GM12878 (cell line): ENCODE data around the gene ERFL. TPM values are rescaled to one million over a fixed set of nuclear protein-coding genes. Genes with fewer than 3 reads are reported as not detected.

Source experiments
- ATAC-seq: fragments of 200-7000 bp; cut with Tn5 transposase; 3 replicates; pipeline ENCODE4 v1.9.1; 2020; ENCODE audit warnings: mild to moderate bottlenecking, moderate library complexity
- BruUV-seq: library from RNA; stranded (reverse); fragments of 400-500 nt; replicated peaks from 2 replicates; lab custom pipeline; 2021; lab: Mats Ljungman, UMichigan
- CTCF ChIA-PET: fragments of 300-600 bp; sonication (Branson Sonifier 250); formaldehyde crosslinking; extraction: SDS; loops from one replicate; lab custom pipeline; 2021; ENCODE audit warnings: inconsistent platforms; lab: Yijun Ruan, JAX
- POLR2A ChIA-PET: fragments of 350-600 bp; formaldehyde crosslinking; extraction: SDS; loops from one replicate; lab custom pipeline; 2021; ENCODE audit warnings: inconsistent platforms; lab: Charles Lee
- RAD21 ChIA-PET: fragments of 300-600 bp; sonication (Branson Sonifier 250); formaldehyde crosslinking; loops from one replicate; lab custom pipeline; 2023; ENCODE audit warnings: antibody characterized with exemption; ENCODE audit not compliant: unreplicated experiment; lab: Charles Lee
- SMC1A ChIA-PET: fragments of 300-600 bp; sonication (Branson Sonifier 250); formaldehyde crosslinking; loops from one replicate; lab custom pipeline; 2023; ENCODE audit not compliant: unreplicated experiment, uncharacterized antibody; lab: Charles Lee
- DNase-seq: peaks from one replicate; pipeline ENCODE4 v3.0.0-alpha.2; 2011; ENCODE audit warnings: low read depth, low spot score
- FAIRE-seq: peaks from 3 replicates; lab custom pipeline; 2011; peaks lifted over from hg19 to GRCh38; lab: Jason Lieb, UNC
- H2AFZ ChIP-seq: 2 replicates; pipeline ENCODE4 v1.6.0; 2011; ENCODE audit warnings: low read depth, low read length, control low read depth; ENCODE audit not compliant: control insufficient read depth
- H3K27ac ChIP-seq: 2 replicates; pipeline ENCODE4 v1.5.1; 2011; ENCODE audit warnings: control low read depth; ENCODE audit not compliant: control insufficient read depth, insufficient read depth
- H3K27me3 ChIP-seq, 2 experiments: replicated peaks in 1 of 2; 2 replicates each; pipeline versions ENCODE4 v1.6.0 to v1.6.1; 2011; ENCODE audit warnings: low read length in 1 of 2; ENCODE audit not compliant: control insufficient read depth in 2 of 2, insufficient read depth in 2 of 2
- H3K36me3 ChIP-seq, 2 experiments: 2 replicates each; pipeline ENCODE4 v1.5.1; 2011; ENCODE audit warnings: low read length in 1 of 2; ENCODE audit not compliant: control insufficient read depth in 2 of 2, insufficient read depth in 2 of 2
- H3K4me1 ChIP-seq: 2 replicates; pipeline ENCODE4 v1.6.1; 2011; ENCODE audit warnings: mild to moderate bottlenecking, low read length, moderate library complexity, mixed read lengths; ENCODE audit not compliant: control insufficient read depth, insufficient read depth
- H3K4me2 ChIP-seq: 2 replicates; pipeline ENCODE4 v1.6.0; 2011; ENCODE audit warnings: control low read depth; ENCODE audit not compliant: control insufficient read depth, insufficient read depth
- H3K4me3 ChIP-seq: fragments of 200-600 bp; sonication (generic); 2 replicates; pipeline ENCODE4 v1.5.1; 2016
- H3K79me2 ChIP-seq: 2 replicates; pipeline ENCODE4 v1.6.0; 2011; ENCODE audit warnings: low read length; ENCODE audit not compliant: control insufficient read depth, insufficient read depth
- H3K9ac ChIP-seq: 2 replicates; pipeline ENCODE4 v1.8.0; 2011; ENCODE audit warnings: low read length, control low read depth, mixed read lengths; ENCODE audit not compliant: control insufficient read depth, insufficient read depth
- H3K9me3 ChIP-seq: replicated peaks from 3 replicates; pipeline ENCODE4 v1.5.1; 2011; ENCODE audit warnings: mild to moderate bottlenecking, low read length; ENCODE audit not compliant: control insufficient read depth, insufficient read depth
- H4K20me1 ChIP-seq: 2 replicates; pipeline ENCODE4 v1.6.0; 2011; ENCODE audit not compliant: control insufficient read depth, insufficient read depth
- ELK1 ChIP-seq: IDR thresholded peaks from 2 replicates; pipeline ENCODE4 v1.6.1; 2012; ENCODE audit warnings: low read depth, low read length, improper control_type of control experiment
- HDAC6 ChIP-seq: fragments of 200-600 bp; sonication (generic); IDR thresholded peaks from one replicate; pipeline ENCODE4 v1.8.0; 2017; ENCODE audit warnings: antibody characterized with exemption; ENCODE audit not compliant: unreplicated experiment
- NR2C1 ChIP-seq: fragments of 450-650 bp; IDR thresholded peaks from 2 replicates; pipeline ENCODE4 v1.6.1; 2017; ENCODE audit warnings: antibody characterized with exemption, mild to moderate bottlenecking, moderate library complexity
- NRF1 ChIP-seq: conservative IDR thresholded peaks from 2 replicates; pipeline ENCODE4 v1.6.1; 2011; ENCODE audit warnings: mild to moderate bottlenecking, low read depth, low read length, improper control_type of control experiment
- POU2F2 ChIP-seq: IDR thresholded peaks from 3 replicates; pipeline ENCODE4 v1.6.1; 2011; ENCODE audit warnings: low read depth, mild to moderate bottlenecking, low read length, borderline replicate concordance
- YBX1 ChIP-seq: fragments of 450-650 bp; IDR thresholded peaks from 2 replicates; pipeline ENCODE4 v1.6.1; 2016; ENCODE audit warnings: antibody characterized with exemption
- WGBS: methylation state at CpG from one replicate; pipeline ENCODE4 v1.1.6; 2016; ENCODE audit warnings: low lambda C conversion rate; ENCODE audit not compliant: insufficient replicate concordance, insufficient coverage; ENCODE audit errors: missing lambda C conversion rate; 5-methylcytosine and 5-hydroxymethylcytosine counted together
- in situ Hi-C: fragments of 300-500 bp; cut with MboI; formaldehyde crosslinking; loops from 9 replicates; pipeline ENCODE4 v1.14.3; 2018; ENCODE audit warnings: mixed read lengths
- intact Hi-C: fragments of 100-400 bp; cut with micrococcal nuclease; formaldehyde crosslinking; loops from one replicate; pipeline ENCODE4 v1.14.2; 2022; ENCODE audit not compliant: unreplicated experiment
- polyA plus RNA-seq, 11 experiments: library from polyadenylated mRNA; depleted of rRNA in 4 of 11; unstranded in 6 of 11; stranded (reverse) in 5 of 11; fragments of >200 nt; fragmentation: Nextera tagmentation in 4 of 11; fragmentation: Illumina TruSeq in 1 of 11; extraction: Ambion mirVana in 4 of 11; extraction: Trizol in 1 of 11; gene quantifications; 1 replicate in 1 of 11; 2 replicates in 10 of 11; pipeline versions ENCODE4 v1.2.1 to v1.2.3, GENCODE V29; 2011 to 2016; ENCODE audit warnings: inconsistent platforms in 2 of 11, missing spikeins in 2 of 11, low read depth in 1 of 11
- total RNA-seq, 4 experiments: library from RNA; depleted of rRNA in 3 of 4; stranded (reverse); fragments of >200 nt in 3 of 4; fragmentation: Illumina TruSeq in 1 of 4; extraction: Trizol in 1 of 4; gene quantifications; 2 replicates each; pipeline versions ENCODE4 v1.2.1 to v1.2.3, GENCODE V29; 2013 to 2021

ERFL gene
- total and polyA plus RNA-seq, 10 of the 15 experiments (the other 5 are each of a cell fraction or from before 2014, with no cell fraction given): 0.04 to 0.10 (median 0.05) TPM; not detected in 7

DNA sequence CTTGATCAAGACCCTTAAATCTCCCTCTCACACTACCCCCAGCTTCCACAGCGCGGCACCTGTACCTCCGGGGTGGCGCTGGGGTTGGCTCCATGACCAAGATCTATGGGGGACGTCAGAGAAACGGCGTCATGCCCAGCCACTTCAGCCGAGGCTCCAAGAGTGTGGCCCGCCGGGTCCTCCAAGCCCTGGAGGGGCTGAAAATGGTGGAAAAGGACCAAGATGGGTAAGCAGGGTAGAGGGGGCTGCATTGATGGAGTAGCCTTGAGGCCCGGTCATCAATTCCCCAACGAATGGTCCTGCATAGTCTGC lies 59.3 kb downstream of the ERFL start:
- ChIA-PET CTCF (interaction anchor here (0.9 to 1.1 kb wide), 2 partner anchors 16 to 74 kb away, joined by 3 to 5 read pairs; no protein-coding TSS in a partner anchor), SMC1A (interaction anchor here (0.5 to 1.5 kb wide), 2 partner anchors 9 to 250 kb away, joined by 3 to 10 read pairs; partner anchors contain the start of gene RPS19), POLR2A (interaction anchor here (0.6 to 6.6 kb wide), 3 partner anchors 9 to 77 kb away, joined by 3 to 46 read pairs (median 4); partner anchors contain the start of gene RPS19), RAD21 (interaction anchor here (1.0 to 1.4 kb wide), 2 partner anchors 10 to 82 kb away, joined by 4 to 6 read pairs; no protein-coding TSS in a partner anchor)
- peaks cover 46% of the 10 kb centered on the region for H3K79me2 ChIP-seq
- peak overlapping the region; percentile 47 for H3K4me2 ChIP-seq
- in situ Hi-C loops: no loop called here
- no peaks in the 10 kb centered on the region for H3K9me3 ChIP-seq
- no peak overlapping the region for H3K9ac ChIP-seq
- FAIRE-seq (no peak), ATAC-seq (no peak), DNase-seq (no peak)
- H3K4me3 ChIP-seq: no peak overlapping the region
- no peaks in the 10 kb centered on the region for H3K27me3 ChIP-seq
- no TSS peak for BruUV-seq
- H3K36me3 ChIP-seq: peaks cover 29 to 34% of the 10 kb centered on the region in 2 experiments
- intact Hi-C loops: no loop called here
- WGBS: 84% methylated on average over 12 of the region's 12 CpGs
- H4K20me1 ChIP-seq: peaks cover 30% of the 10 kb centered on the region
- TF ChIP-seq NRF1 (no peak), ELK1 (no peak), YBX1 (no peak), NR2C1 (no peak), POU2F2 (no peak), HDAC6 (no peak)
- peaks cover 78% of the 10 kb centered on the region for H3K4me1 ChIP-seq
- no peak overlapping the region for H2AFZ ChIP-seq
- no peak overlapping the region for H3K27ac ChIP-seq
